Measurements from ENCODE around the gene P2RY2.
A peak's percentile ranks its signal among the peaks of the same experiment; 100 is the strongest.

Gene P2RY2

GRCh38 chr11:73209892-73210291 is 8.2 kb upstream of the P2RY2 start:
- no peak for FAIRE-seq

DNA sequence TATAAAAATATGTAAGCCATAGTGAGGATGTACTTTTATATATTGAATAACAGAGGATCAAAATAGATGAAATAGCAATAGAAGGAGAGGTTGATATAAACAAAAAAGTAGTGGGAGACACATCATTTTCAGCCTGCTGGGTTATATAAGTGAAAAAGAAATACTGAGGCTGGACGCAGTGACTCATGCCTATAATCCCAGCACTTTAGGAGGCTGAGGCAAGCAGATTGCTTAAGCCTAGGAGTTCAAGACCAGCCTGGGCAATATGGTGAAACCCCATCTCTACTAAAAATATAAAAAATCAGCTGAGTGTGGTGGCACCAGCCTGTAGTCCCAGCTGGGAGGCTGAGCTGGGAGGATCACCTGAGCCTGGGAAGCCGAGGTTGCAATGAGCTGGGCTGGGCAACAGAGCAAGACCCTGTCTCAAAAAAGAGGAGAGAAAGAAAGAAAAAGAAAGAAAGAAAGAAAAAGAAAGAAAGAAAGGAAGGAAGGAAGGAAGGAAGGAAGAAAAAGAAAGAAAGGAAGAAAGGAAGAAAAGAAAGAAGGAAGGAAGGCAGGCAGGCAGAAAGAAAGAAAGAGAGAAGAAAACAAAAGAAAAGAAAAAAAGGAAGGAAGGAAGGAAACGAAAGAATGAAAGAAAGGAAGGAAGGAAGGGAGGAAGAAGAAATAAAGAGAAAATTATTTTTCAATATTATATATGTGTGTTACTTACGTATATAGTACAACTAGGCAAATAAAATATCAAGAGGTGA is 7.0 kb upstream of the P2RY2 start:
- peak; percentile 24 for FAIRE-seq

GRCh38 chr11:73213196-73214143 is 4.6 kb upstream of the P2RY2 start:
- FAIRE-seq, result no peak

- no peak for FAIRE-seq
These were observed 2.6 kb upstream of the P2RY2 start for GRCh38 chr11:73215191-73216134.

DNA sequence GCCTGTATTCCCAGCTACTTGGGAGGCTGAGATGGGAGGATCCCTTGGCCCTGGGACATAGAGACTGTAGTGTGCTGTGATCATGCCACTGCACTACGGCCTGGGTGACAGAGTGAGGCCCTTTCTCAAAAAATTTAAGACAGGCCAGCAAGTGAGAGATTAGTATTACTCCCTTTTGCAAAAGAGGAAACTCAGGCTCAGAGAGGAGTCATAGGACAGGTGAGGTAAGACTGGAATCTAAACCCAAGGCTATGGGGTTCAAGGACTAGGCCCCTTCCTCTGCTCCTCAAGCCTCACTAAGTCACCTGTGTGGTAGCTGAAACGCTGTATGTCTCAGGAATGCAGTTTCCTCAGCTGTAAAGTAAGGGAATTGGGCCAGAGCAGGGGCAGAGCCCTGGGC is 1.6 kb upstream of the P2RY2 start:
- FAIRE-seq, result no peak

- no peak for FAIRE-seq
These were observed 811 bp upstream of the P2RY2 start for GRCh38 chr11:73217131-73217809.

GRCh38 chr11:73217810-73218105 is 323 bp upstream of the P2RY2 start:
- FAIRE-seq, result no peak

DNA sequence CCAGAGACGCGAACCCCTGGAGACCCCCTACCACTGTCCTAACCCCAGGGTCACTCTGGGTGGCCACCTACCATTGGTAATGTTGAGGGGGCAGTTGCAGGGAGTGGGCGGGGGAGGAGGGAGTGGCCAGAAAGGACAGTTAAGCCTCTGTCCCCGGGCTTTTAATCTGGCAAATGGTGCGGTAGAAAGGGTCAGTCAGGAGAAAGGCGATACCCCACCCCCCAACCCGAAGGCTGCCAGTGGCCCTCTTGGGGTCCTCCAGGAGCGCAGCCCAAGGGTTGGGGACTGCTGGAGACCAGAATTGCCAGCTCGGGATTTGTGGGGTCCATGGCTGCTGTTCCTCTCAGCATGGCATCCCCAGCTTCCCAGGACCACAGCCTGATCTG is 742 bp downstream of the P2RY2 start:
- FAIRE-seq, result no peak

GRCh38 chr11:73219396-73220285 is 1.6 kb downstream of the P2RY2 start:
- no peak for FAIRE-seq

DNA sequence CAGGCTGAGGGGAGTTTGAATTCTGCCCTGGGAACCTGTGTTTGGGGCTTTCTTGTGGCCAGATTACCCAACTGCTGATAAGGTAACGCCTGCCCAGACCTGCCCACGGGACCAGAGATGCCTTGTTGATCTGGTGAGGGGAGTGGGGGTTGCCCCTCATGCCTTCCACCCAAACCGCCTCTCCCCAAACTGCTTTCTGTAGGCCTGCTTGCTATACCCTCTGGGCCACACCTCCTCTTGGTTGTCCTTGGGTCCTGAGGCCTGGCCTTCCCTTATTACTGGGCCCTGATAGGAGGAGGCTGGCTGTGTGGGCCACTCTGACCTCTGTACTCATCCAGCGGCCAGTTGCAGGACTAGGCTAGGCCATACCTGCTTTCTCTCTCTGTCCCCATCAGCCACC is 3.4 kb downstream of the P2RY2 start:
- FAIRE-seq, result no peak

DNA sequence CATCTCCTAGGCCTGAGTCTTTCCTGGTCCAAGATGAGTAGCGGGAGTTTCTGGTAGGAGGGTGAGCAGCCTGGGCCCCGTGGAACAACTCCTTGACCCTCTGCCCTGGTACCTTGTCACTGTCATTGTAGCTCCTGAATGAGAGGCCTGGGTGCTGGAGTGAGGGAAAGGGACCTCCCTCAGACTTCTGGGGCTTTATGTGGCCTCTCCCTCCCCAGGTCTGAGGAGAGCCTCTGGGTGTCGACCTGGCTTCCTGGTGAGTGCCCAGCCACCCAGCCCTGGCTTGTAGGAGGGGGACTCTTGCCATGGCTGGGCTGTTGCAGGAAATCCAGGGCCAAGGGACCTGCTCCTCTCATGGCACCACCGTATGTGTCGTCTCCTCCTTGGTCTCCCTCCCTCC is 3.9 kb downstream of the P2RY2 start:
- no peak for FAIRE-seq

DNA sequence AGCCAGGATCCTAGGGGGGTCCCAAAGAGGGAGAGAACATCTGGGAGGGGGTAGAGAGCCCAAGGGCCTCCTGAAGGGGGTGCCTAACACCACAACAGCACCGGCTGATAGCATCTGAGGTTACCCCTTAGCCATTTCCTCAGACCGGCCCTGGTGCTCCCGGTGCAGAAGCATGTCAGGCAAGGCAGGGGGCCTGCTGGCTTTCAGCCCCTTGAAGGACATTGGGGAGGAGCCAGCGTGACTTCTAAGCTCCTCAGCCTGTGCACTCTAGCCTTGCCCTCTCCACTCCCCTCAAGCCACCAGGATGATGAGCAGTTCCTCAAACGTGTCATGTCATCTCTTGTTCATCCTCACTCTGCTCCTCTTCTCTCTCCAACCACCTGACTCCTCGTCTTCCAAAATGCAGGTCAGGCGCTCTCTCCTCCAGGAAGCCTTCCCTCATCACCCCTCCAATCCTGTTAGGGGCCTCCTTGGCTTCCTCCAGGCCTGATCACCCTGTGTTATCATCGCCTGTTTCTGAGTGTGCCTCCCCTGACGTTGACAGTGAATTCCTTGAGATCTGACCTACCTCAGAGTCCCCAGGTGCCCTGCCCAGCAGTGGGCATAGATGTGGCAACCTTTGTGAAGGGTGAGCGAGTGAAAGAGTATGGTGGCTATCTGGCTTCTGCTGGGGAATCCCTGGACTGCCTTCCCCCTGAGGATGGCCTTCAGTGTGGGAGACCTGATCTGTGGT is 6.1 kb downstream of the P2RY2 start:
- no peak for FAIRE-seq

GRCh38 chr11:73225001-73225686 is 7.1 kb downstream of the P2RY2 start:
- no peak for FAIRE-seq

DNA sequence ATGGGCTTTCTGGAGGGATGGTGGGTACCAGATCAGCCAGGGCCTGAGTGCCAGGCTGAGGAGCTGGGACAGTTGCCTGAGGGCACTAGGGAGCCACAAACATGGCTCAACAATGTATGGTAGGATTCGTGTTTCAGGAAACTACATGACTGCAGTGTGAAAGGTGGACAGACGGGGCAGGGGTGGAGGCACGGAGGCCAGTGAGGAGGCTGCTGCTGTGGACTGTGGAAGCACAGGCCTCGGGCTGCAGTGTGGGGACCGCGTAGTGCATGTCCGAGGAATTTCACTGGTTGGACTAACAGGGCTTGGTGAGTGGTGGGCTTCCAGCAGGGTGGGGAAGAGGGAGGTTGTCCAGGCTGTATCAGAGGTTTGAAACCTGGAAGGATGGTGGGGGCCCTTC is 7.8 kb downstream of the P2RY2 start:
- no peak for FAIRE-seq

GRCh38 chr11:73226297-73227006 is 8.4 kb downstream of the P2RY2 start:
- no peak for FAIRE-seq

- FAIRE-seq, result no peak
These were observed 9.6 kb downstream of the P2RY2 start for GRCh38 chr11:73227571-73228211.

- no peak for FAIRE-seq
These were observed 10.4 kb downstream of the P2RY2 start for GRCh38 chr11:73228268-73229134.

DNA sequence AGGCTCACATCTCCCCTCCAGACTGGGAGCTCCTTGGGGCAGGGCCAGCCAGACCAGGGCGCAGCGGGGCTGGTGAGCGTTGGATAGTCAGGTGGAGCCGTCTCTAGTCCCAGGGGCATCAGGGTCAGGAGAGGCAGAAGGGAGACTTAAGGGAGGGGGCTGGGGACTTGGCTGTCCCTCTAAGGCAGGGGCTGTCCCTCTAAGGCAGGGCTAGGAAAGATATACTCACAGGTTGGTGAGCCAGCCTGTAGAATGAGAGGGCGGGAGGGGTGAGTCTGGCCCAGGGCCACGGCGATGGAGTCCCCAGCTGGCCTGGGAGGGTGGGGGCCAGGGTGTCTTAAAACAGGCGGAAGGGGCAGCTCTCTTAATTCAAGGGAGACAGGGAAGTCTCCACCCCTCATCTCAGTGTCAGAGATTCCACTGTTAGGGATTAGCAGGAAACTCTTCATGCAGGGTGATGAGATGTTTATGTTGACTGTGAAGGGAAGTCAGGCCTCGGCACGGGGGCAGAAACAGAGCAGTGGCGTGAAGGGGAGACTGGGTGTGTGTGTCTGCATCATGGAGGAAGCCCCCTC is 11.3 kb downstream of the P2RY2 start:
- no peak for FAIRE-seq
